Measurements from ENCODE around the gene EZH1.

DNA sequence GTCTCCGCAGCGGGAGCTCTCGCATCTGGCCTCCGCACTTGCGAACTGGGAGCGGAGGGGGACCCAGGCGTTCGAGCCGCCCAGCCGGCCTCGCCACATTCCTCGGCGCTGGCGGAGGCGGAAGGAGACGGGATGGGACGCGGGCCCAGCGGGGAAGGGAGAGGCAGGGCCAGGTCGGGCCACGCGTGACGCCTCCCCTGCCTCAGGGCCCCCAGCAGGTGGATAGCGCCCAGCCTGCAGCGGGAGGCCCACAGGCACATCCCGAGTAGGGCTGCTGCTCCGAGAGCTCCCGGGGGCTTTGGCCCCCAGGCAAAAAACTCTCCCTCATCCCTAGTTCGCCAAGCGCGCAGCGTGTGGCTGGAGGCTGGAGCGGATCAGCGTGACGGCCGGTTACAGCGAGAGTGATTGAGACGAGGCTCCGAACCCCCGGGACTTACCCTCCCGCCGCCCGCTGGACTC is 68.8 kb downstream of the EZH1 start:
- TF ChIP-seq, protein P1, sequence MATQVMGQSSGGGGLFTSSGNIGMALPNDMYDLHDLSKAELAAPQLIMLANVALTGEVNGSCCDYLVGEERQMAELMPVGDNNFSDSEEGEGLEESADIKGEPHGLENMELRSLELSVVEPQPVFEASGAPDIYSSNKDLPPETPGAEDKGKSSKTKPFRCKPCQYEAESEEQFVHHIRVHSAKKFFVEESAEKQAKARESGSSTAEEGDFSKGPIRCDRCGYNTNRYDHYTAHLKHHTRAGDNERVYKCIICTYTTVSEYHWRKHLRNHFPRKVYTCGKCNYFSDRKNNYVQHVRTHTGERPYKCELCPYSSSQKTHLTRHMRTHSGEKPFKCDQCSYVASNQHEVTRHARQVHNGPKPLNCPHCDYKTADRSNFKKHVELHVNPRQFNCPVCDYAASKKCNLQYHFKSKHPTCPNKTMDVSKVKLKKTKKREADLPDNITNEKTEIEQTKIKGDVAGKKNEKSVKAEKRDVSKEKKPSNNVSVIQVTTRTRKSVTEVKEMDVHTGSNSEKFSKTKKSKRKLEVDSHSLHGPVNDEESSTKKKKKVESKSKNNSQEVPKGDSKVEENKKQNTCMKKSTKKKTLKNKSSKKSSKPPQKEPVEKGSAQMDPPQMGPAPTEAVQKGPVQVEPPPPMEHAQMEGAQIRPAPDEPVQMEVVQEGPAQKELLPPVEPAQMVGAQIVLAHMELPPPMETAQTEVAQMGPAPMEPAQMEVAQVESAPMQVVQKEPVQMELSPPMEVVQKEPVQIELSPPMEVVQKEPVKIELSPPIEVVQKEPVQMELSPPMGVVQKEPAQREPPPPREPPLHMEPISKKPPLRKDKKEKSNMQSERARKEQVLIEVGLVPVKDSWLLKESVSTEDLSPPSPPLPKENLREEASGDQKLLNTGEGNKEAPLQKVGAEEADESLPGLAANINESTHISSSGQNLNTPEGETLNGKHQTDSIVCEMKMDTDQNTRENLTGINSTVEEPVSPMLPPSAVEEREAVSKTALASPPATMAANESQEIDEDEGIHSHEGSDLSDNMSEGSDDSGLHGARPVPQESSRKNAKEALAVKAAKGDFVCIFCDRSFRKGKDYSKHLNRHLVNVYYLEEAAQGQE (IDR thresholded peaks at IDR 0.05; ENCODE audit: insufficient read depth in 1 of 2, low read depth in 2 of 2, low read length in 1 of 2), result no peak; a peak in 1 of 4 replicates
- TF ChIP-seq, protein P2, sequence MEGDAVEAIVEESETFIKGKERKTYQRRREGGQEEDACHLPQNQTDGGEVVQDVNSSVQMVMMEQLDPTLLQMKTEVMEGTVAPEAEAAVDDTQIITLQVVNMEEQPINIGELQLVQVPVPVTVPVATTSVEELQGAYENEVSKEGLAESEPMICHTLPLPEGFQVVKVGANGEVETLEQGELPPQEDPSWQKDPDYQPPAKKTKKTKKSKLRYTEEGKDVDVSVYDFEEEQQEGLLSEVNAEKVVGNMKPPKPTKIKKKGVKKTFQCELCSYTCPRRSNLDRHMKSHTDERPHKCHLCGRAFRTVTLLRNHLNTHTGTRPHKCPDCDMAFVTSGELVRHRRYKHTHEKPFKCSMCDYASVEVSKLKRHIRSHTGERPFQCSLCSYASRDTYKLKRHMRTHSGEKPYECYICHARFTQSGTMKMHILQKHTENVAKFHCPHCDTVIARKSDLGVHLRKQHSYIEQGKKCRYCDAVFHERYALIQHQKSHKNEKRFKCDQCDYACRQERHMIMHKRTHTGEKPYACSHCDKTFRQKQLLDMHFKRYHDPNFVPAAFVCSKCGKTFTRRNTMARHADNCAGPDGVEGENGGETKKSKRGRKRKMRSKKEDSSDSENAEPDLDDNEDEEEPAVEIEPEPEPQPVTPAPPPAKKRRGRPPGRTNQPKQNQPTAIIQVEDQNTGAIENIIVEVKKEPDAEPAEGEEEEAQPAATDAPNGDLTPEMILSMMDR (IDR thresholded peaks at IDR 0.05), result no peak
- no peak for TF ChIP-seq SIN3A (IDR thresholded peaks at IDR 0.05; ENCODE audit: borderline replicate concordance, insufficient read depth, low read depth, low read length)
